ENCODE measurements around the gene RTRAF. TPM values are rescaled to one million over a fixed set of nuclear protein-coding genes. Genes with fewer than 3 reads are reported as not detected.

Gene RTRAF
- total and polyA plus RNA-seq, 9 of the 15 experiments (the other 6 are each of a cell fraction or from before 2014, with no cell fraction given) = 126 to 204 (median 155) TPM

DNA sequence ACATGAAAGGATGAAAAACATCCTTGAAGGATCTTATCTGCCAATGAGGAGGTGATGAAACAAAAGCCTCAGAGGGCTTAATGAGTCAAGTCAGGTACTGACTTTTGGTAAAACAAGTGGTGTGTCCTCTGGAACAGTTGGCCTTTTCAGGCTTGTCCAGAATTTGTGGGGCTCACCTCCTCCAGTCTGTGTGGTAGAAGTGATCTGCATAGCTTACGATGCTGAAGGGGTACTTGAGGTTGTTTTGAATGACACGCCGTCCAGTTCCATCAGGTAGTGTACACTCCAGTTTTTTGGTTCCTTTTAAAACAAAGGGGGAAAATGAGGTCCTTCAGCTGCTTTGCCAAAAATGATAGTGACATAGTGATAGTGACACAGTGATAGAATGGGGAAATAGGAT, 17.0 kb downstream of the RTRAF start:
- Histone ChIP-seq H3K27ac (ENCODE audit: extremely low read depth, low read depth, low read length) (no peak overlapping the region), H3K4me2 (ENCODE audit: insufficient read depth, low read length) (no peak overlapping the region), H3K79me2 (ENCODE audit: control insufficient read depth, insufficient read depth, low read length) (no peaks in the 10 kb centered on the region), H3K9me3 (replicated peaks; ENCODE audit: control insufficient read depth, insufficient read depth, low read depth, low read length) (no peaks in the 10 kb centered on the region), H3K4me1 (replicated peaks in 1 of 2; ENCODE audit: control insufficient read depth in 2 of 2, insufficient read depth in 2 of 2, low read length in 2 of 2) (no peaks in the 10 kb centered on the region), H4K20me1 (replicated peaks; ENCODE audit: control insufficient read depth, insufficient read depth, low read length) (no peaks in the 10 kb centered on the region), H3K27me3 (ENCODE audit: control insufficient read depth in 2 of 2, insufficient read depth in 2 of 2, low read length in 2 of 2) (no peaks in the 10 kb centered on the region), H3K9ac (ENCODE audit: insufficient read depth in 1 of 2, low read depth in 2 of 2, low read length in 2 of 2) (no peak overlapping the region), H3K36me3 (ENCODE audit: control insufficient read depth, insufficient read depth, low read length) (peaks cover 95% of the 10 kb centered on the region), H2AFZ (ENCODE audit: low read depth, low read length) (no peak overlapping the region), H3K9me1 (ENCODE audit: control insufficient read depth, insufficient read depth, low read length) (no peaks in the 10 kb centered on the region), H3K4me3 (no peak overlapping the region)
- ChIA-PET CTCF (ENCODE audit: low intra/inter-chr PET ratio) (no interaction called here), POLR2A (interaction anchor here (0.6 kb wide), 1 partner anchor 74 kb away, joined by 4 read pairs; no protein-coding TSS in a partner anchor)
- 100% methylated on average over 3 of the region's 3 CpGs for WGBS (ENCODE audit: insufficient coverage, low coverage, missing lambda C conversion rate)
- DNase-seq (ENCODE audit: extremely low read depth in 1 of 4, low spot score in 3 of 4) (no peak), FAIRE-seq (no peak), ATAC-seq (no peak)
- in situ Hi-C loops (cut with MboI) = no loop called here
- intact Hi-C loops (cut with micrococcal nuclease) = loop anchor here (5.0 kb wide), 1 partner anchor 66 kb away; no protein-coding TSS in a partner anchor
- no TSS peak for BruUV-seq (replicated peaks)
- TF ChIP-seq FOXP1 (CRISPR knock-in tag; IDR thresholded peaks at IDR 0.05) = no peak
- TF ChIP-seq NCOA1 (IDR thresholded peaks at IDR 0.05; ENCODE audit: low read depth) = no peak
- TF ChIP-seq, protein P1, sequence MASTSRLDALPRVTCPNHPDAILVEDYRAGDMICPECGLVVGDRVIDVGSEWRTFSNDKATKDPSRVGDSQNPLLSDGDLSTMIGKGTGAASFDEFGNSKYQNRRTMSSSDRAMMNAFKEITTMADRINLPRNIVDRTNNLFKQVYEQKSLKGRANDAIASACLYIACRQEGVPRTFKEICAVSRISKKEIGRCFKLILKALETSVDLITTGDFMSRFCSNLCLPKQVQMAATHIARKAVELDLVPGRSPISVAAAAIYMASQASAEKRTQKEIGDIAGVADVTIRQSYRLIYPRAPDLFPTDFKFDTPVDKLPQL (IDR thresholded peaks at IDR 0.05; ENCODE audit: extremely low read depth, insufficient read length) = no peak
- no peak for TF ChIP-seq KDM4B (IDR thresholded peaks at IDR 0.05; ENCODE audit: borderline replicate concordance in 2 of 2, low read depth in 1 of 2)
- TF ChIP-seq, protein P2, sequence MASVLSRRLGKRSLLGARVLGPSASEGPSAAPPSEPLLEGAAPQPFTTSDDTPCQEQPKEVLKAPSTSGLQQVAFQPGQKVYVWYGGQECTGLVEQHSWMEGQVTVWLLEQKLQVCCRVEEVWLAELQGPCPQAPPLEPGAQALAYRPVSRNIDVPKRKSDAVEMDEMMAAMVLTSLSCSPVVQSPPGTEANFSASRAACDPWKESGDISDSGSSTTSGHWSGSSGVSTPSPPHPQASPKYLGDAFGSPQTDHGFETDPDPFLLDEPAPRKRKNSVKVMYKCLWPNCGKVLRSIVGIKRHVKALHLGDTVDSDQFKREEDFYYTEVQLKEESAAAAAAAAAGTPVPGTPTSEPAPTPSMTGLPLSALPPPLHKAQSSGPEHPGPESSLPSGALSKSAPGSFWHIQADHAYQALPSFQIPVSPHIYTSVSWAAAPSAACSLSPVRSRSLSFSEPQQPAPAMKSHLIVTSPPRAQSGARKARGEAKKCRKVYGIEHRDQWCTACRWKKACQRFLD (CRISPR knock-in tag; IDR thresholded peaks at IDR 0.05) = no peak
- TF ChIP-seq MTA3 (IDR thresholded peaks at IDR 0.05; ENCODE audit: borderline replicate concordance) = no peak
- TF ChIP-seq PRMT5 (CRISPR knock-in tag; IDR thresholded peaks at IDR 0.05) = no peak
- TF ChIP-seq ZNF785 (CRISPR knock-in tag; IDR thresholded peaks at IDR 0.05) = no peak
- TF ChIP-seq, protein P3, sequence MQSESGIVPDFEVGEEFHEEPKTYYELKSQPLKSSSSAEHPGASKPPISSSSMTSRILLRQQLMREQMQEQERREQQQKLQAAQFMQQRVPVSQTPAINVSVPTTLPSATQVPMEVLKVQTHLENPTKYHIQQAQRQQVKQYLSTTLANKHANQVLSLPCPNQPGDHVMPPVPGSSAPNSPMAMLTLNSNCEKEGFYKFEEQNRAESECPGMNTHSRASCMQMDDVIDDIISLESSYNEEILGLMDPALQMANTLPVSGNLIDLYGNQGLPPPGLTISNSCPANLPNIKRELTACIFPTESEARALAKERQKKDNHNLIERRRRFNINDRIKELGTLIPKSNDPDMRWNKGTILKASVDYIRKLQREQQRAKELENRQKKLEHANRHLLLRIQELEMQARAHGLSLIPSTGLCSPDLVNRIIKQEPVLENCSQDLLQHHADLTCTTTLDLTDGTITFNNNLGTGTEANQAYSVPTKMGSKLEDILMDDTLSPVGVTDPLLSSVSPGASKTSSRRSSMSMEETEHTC (IDR thresholded peaks at IDR 0.05) = no peak
- TF ChIP-seq, protein P4, sequence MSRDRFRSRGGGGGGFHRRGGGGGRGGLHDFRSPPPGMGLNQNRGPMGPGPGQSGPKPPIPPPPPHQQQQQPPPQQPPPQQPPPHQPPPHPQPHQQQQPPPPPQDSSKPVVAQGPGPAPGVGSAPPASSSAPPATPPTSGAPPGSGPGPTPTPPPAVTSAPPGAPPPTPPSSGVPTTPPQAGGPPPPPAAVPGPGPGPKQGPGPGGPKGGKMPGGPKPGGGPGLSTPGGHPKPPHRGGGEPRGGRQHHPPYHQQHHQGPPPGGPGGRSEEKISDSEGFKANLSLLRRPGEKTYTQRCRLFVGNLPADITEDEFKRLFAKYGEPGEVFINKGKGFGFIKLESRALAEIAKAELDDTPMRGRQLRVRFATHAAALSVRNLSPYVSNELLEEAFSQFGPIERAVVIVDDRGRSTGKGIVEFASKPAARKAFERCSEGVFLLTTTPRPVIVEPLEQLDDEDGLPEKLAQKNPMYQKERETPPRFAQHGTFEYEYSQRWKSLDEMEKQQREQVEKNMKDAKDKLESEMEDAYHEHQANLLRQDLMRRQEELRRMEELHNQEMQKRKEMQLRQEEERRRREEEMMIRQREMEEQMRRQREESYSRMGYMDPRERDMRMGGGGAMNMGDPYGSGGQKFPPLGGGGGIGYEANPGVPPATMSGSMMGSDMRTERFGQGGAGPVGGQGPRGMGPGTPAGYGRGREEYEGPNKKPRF (IDR thresholded peaks at IDR 0.05; ENCODE audit: low read depth, low read length) = no peak
- no peak for TF ChIP-seq TSC22D4 (tag; IDR thresholded peaks at IDR 0.05)
- no peak for TF ChIP-seq ZBTB17 (CRISPR knock-in tag; IDR thresholded peaks at IDR 0.05)
- TF ChIP-seq, protein P5, sequence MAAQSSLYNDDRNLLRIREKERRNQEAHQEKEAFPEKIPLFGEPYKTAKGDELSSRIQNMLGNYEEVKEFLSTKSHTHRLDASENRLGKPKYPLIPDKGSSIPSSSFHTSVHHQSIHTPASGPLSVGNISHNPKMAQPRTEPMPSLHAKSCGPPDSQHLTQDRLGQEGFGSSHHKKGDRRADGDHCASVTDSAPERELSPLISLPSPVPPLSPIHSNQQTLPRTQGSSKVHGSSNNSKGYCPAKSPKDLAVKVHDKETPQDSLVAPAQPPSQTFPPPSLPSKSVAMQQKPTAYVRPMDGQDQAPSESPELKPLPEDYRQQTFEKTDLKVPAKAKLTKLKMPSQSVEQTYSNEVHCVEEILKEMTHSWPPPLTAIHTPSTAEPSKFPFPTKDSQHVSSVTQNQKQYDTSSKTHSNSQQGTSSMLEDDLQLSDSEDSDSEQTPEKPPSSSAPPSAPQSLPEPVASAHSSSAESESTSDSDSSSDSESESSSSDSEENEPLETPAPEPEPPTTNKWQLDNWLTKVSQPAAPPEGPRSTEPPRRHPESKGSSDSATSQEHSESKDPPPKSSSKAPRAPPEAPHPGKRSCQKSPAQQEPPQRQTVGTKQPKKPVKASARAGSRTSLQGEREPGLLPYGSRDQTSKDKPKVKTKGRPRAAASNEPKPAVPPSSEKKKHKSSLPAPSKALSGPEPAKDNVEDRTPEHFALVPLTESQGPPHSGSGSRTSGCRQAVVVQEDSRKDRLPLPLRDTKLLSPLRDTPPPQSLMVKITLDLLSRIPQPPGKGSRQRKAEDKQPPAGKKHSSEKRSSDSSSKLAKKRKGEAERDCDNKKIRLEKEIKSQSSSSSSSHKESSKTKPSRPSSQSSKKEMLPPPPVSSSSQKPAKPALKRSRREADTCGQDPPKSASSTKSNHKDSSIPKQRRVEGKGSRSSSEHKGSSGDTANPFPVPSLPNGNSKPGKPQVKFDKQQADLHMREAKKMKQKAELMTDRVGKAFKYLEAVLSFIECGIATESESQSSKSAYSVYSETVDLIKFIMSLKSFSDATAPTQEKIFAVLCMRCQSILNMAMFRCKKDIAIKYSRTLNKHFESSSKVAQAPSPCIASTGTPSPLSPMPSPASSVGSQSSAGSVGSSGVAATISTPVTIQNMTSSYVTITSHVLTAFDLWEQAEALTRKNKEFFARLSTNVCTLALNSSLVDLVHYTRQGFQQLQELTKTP (IDR thresholded peaks at IDR 0.05; ENCODE audit: low read depth in 1 of 2, partially characterized antibody in 2 of 2) = no peak

Measured in K562 (cell line).